Adrenal gland (tissue), 5 donors: Measurements from ENCODE around the gene TAL1.

Source experiments
- POLR2A ChIP-seq, 2 donors: fragments of 450-650 bp; IDR thresholded peaks; one replicate each; pipeline ENCODE4 v1.6.1; 2017; ENCODE audit warnings: antibody characterized with exemption in 2 of 2, mild to moderate bottlenecking in 2 of 2, moderate library complexity in 1 of 2
- TF ChIP-seq, protein P1 (sequence below), 6 experiments: fragments of 450-650 bp in 4 of 6; fragments of 200-600 bp in 2 of 6; sonication (generic) in 1 of 6; IDR thresholded peaks; 1 replicate in 5 of 6; 2 replicates in 1 of 6; pipeline versions ENCODE4 v1.5.1 to v1.8.0; 2016 to 2021; ENCODE audit warnings: antibody characterized with exemption in 6 of 6, mild to moderate bottlenecking in 2 of 6, moderate library complexity in 1 of 6
- donor health status: DM: no; HTN: no; CAD: no.

DNA sequence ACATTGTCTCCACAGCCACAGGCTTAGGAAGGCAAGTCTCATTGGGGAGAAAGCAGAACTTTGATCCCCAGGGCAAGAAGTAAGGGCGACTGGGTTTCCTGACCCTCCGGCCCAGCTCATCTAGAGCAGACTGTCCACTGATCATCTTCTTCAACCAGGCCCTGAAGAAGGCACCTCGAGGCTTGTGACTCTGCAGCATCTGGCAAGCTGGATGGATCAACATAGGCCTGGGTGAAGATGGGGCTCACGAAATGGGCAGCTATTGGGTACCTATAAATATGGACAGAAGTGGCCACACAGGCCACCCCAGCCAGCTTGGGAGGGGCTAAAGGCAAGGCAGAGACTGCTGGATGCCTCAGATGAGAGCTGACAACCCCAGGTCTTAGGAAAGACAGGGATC lies 13.0 kb downstream of the TAL1 start:
- TF ChIP-seq, protein P1, sequence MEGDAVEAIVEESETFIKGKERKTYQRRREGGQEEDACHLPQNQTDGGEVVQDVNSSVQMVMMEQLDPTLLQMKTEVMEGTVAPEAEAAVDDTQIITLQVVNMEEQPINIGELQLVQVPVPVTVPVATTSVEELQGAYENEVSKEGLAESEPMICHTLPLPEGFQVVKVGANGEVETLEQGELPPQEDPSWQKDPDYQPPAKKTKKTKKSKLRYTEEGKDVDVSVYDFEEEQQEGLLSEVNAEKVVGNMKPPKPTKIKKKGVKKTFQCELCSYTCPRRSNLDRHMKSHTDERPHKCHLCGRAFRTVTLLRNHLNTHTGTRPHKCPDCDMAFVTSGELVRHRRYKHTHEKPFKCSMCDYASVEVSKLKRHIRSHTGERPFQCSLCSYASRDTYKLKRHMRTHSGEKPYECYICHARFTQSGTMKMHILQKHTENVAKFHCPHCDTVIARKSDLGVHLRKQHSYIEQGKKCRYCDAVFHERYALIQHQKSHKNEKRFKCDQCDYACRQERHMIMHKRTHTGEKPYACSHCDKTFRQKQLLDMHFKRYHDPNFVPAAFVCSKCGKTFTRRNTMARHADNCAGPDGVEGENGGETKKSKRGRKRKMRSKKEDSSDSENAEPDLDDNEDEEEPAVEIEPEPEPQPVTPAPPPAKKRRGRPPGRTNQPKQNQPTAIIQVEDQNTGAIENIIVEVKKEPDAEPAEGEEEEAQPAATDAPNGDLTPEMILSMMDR (IDR thresholded peaks at IDR 0.05) = no peak
- TF ChIP-seq POLR2A (IDR thresholded peaks at IDR 0.05) = no peak
